ENCODE data around the gene DUOX1. TPM values are rescaled to one million over a fixed set of nuclear protein-coding genes. Genes with fewer than 3 reads are reported as not detected.

The DUOX1 gene
- total and polyA plus RNA-seq, 2 of the 13 experiments (the other 11 are each of a cell fraction or from before 2014, with no cell fraction given) = 0.03 TPM; not detected in 1

- H3K27me3 ChIP-seq (ENCODE audit: control insufficient read depth in 1 of 2, insufficient read depth in 2 of 2, low read length in 2 of 2) = peaks cover 0 to 14% of the 10 kb centered on the region in 2 experiments
- DNase-seq (ENCODE audit: low spot score) (no peak), FAIRE-seq (no peak), ATAC-seq (no peak)
- H3K4me2 ChIP-seq (ENCODE audit: low read depth, low read length) = no peak overlapping the region
- no peaks in the 10 kb centered on the region for H3K9me3 ChIP-seq (ENCODE audit: low read length)
- in situ Hi-C loops (cut with HindIII; ENCODE audit: extremely low pct_ligation_motif_present, low pct_unique_long_range_greater_than_20kb) (loop anchor here (10.0 kb wide), 2 partner anchors 56 to 156 kb away; no protein-coding TSS in a partner anchor), intact Hi-C loops (cut with micrococcal nuclease; ENCODE audit: unreplicated experiment) (no loop called here)
- H4K20me1 ChIP-seq (ENCODE audit: insufficient read depth, low read length) = no peaks in the 10 kb centered on the region
- H3K79me2 ChIP-seq (ENCODE audit: insufficient read depth, low read length) = no peaks in the 10 kb centered on the region
- 17% methylated on average over 2 of the region's 10 CpGs for WGBS (ENCODE audit: low lambda C conversion rate)
- no peak overlapping the region for H3K4me3 ChIP-seq (replicated peaks in 1 of 3; ENCODE audit: insufficient read depth in 1 of 3, low read depth in 2 of 3, low read length in 3 of 3)
- no peak overlapping the region for H3K9ac ChIP-seq (ENCODE audit: insufficient read depth, low read depth, low read length)
- no TSS peak for BruUV-seq (replicated peaks)
- TF ChIP-seq SPEN (CRISPR knock-in tag; IDR thresholded peaks at IDR 0.05; ENCODE audit: low read depth) = no peak
- no peak for TF ChIP-seq PAF1 (CRISPR knock-in tag; IDR thresholded peaks at IDR 0.05)
- no peak for TF ChIP-seq TEAD3 (CRISPR knock-in tag; optimal IDR thresholded peaks at IDR 0.05; ENCODE audit: borderline replicate concordance)
- no peak for TF ChIP-seq ZFY (CRISPR knock-in tag; IDR thresholded peaks at IDR 0.05)
- no peak for TF ChIP-seq ZSCAN9 (CRISPR knock-in tag; IDR thresholded peaks at IDR 0.05; ENCODE audit: borderline replicate concordance)
- no peak for TF ChIP-seq FOXO4 (CRISPR knock-in tag; conservative IDR thresholded peaks at IDR 0.05)
- no peak for TF ChIP-seq RXRA (CRISPR knock-in tag; IDR thresholded peaks at IDR 0.05)
- no peak for TF ChIP-seq LRRFIP1 (CRISPR knock-in tag; conservative IDR thresholded peaks at IDR 0.05)
- TF ChIP-seq RXRB (CRISPR knock-in tag; IDR thresholded peaks at IDR 0.05; ENCODE audit: borderline replicate concordance) = no peak
- no peak for TF ChIP-seq ZNF432 (CRISPR knock-in tag; IDR thresholded peaks at IDR 0.05; ENCODE audit: borderline replicate concordance)
- TF ChIP-seq ZFP36 (IDR thresholded peaks at IDR 0.05; ENCODE audit: borderline replicate concordance, low read depth, low read length, partially characterized antibody) = no peak
- ChIA-PET POLR2A (no interaction called here), CTCF (ENCODE audit: low intra/inter-chr PET ratio, low total read pairs) (no interaction called here)
- H3K36me3 ChIP-seq (replicated peaks in 1 of 2; ENCODE audit: control insufficient read depth in 1 of 2, insufficient read depth in 2 of 2, low read length in 2 of 2) = no peaks in the 10 kb centered on the region
- no peak overlapping the region for H2AFZ ChIP-seq (ENCODE audit: low read length)
- H3K4me1 ChIP-seq (ENCODE audit: insufficient read depth, low read length) = peaks cover 6% of the 10 kb centered on the region
- H3K27ac ChIP-seq (ENCODE audit: extremely low read length, insufficient read depth, low read length) = no peak overlapping the region
Observed at GRCh38 chr15:45120081-45120972, 9.5 kb upstream of the DUOX1 start.
